H1 (cell line): ENCODE results near the gene HIVEP3. TPM values are rescaled to one million over a fixed set of nuclear protein-coding genes. Genes with fewer than 3 reads are reported as not detected.

Source experiments
- CTCF ChIA-PET: fragments of 300-600 bp; sonication (Branson Sonifier 250); formaldehyde crosslinking; loops from one replicate; lab custom pipeline; 2021; ENCODE audit not compliant: partially characterized antibody; lab: Charles Lee
- POLR2A ChIA-PET: fragments of 300-600 bp; sonication (Branson Sonifier 250); formaldehyde crosslinking; loops from one replicate; lab custom pipeline; 2021; ENCODE audit warnings: inconsistent platforms; ENCODE audit not compliant: partially characterized antibody; lab: Charles Lee
- DNase-seq, 2 experiments: peaks; one replicate each; pipeline versions ENCODE4 v3.0.0 to v3.0.0-alpha.2; 2010 to 2022; ENCODE audit warnings: low spot score in 2 of 2, low read depth in 1 of 2, mixed read lengths in 1 of 2
- FAIRE-seq: peaks from 2 replicates; lab custom pipeline; 2011; peaks lifted over from hg19 to GRCh38; lab: Jason Lieb, UNC
- H2AFZ ChIP-seq: 2 replicates; pipeline ENCODE4 v1.8.1; 2012; ENCODE audit warnings: low read length, inconsistent platforms
- H2AK5ac ChIP-seq: 2 replicates; pipeline ENCODE4 v1.6.1; 2013; ENCODE audit warnings: low read depth, low read length
- H2BK120ac ChIP-seq: replicated peaks from 2 replicates; pipeline ENCODE3; 2013; ENCODE audit warnings: low read depth, low read length, inconsistent platforms
- H2BK12ac ChIP-seq: 2 replicates; pipeline ENCODE4 v1.6.1; 2013; ENCODE audit warnings: low read depth, low read length
- H2BK15ac ChIP-seq: 2 replicates; pipeline ENCODE4 v1.6.1; 2013; ENCODE audit warnings: low read length
- H2BK20ac ChIP-seq: 2 replicates; pipeline ENCODE4 v1.6.1; 2013; ENCODE audit warnings: low read length
- H2BK5ac ChIP-seq: 2 replicates; pipeline ENCODE4 v1.6.1; 2013; ENCODE audit warnings: low read depth, low read length
- H3K14ac ChIP-seq: 2 replicates; pipeline ENCODE4 v1.6.1; 2013; ENCODE audit warnings: inconsistent platforms; ENCODE audit not compliant: insufficient read length
- H3K18ac ChIP-seq: 2 replicates; pipeline ENCODE4 v1.6.1; 2013; ENCODE audit warnings: low read length; ENCODE audit errors: extremely low read depth
- H3K23ac ChIP-seq: 2 replicates; pipeline ENCODE4 v1.6.1; 2013; ENCODE audit warnings: inconsistent platforms; ENCODE audit not compliant: insufficient read length
- H3K23me2 ChIP-seq: 2 replicates; pipeline ENCODE4 v1.6.1; 2013; ENCODE audit warnings: low read depth, low read length
- H3K27ac ChIP-seq: 2 replicates; pipeline ENCODE4 v1.6.1; 2011; ENCODE audit warnings: low read depth, low read length, inconsistent platforms
- H3K27me3 ChIP-seq, 4 experiments: replicated peaks in 1 of 4; 1 replicate in 1 of 4; 2 replicates in 3 of 4; pipeline versions ENCODE4 v1.6.1 to v1.8.1; 2011 to 2013; ENCODE audit warnings: low read length in 3 of 4, mild to moderate bottlenecking in 3 of 4, inconsistent platforms in 2 of 4, mixed read lengths in 2 of 4, moderate library complexity in 1 of 4; ENCODE audit not compliant: control insufficient read depth in 3 of 4, insufficient read depth in 3 of 4; ENCODE audit errors: extremely low read depth in 1 of 4
- H3K36me3 ChIP-seq, 4 experiments: 2 replicates each; pipeline versions ENCODE4 v1.6.1 to v1.8.1; 2011 to 2013; ENCODE audit warnings: mild to moderate bottlenecking in 4 of 4, low read length in 3 of 4, moderate library complexity in 2 of 4, control low read depth in 1 of 4, inconsistent platforms in 1 of 4; ENCODE audit not compliant: insufficient read depth in 4 of 4, control insufficient read depth in 2 of 4
- H3K4ac ChIP-seq: replicated peaks from 2 replicates; pipeline ENCODE3; 2013; ENCODE audit warnings: low read length, low read depth, mixed read lengths, inconsistent platforms; ENCODE audit not compliant: insufficient read length
- H3K4me1 ChIP-seq, 4 experiments: replicated peaks in 1 of 4; 1 replicate in 1 of 4; 2 replicates in 3 of 4; pipeline versions ENCODE4 v1.6.1 to v1.8.1; 2011 to 2013; ENCODE audit warnings: low read length in 3 of 4, inconsistent platforms in 2 of 4, mixed read lengths in 1 of 4; ENCODE audit not compliant: insufficient read depth in 4 of 4, control insufficient read depth in 3 of 4
- H3K4me2 ChIP-seq, 2 experiments: 2 replicates each; pipeline versions ENCODE4 v1.6.1 to v1.8.1; 2011 to 2013; ENCODE audit warnings: low read depth in 2 of 2, low read length in 2 of 2, control low read depth in 1 of 2, inconsistent platforms in 1 of 2, mild to moderate bottlenecking in 1 of 2; ENCODE audit not compliant: insufficient read depth in 1 of 2
- H3K4me3 ChIP-seq, 4 experiments: fragments of 200-600, 300-600 bp in 1 of 4; sonication (generic), shearing (Covaris generic), sonication (Bioruptor Twin) in 1 of 4; 2 replicates each; pipeline versions ENCODE4 v1.5.1 to v1.8.1; 2011 to 2016; ENCODE audit warnings: low read length in 4 of 4, low read depth in 3 of 4, control low read depth in 2 of 4, inconsistent platforms in 2 of 4, mild to moderate bottlenecking in 2 of 4, mixed read lengths in 1 of 4, moderate library complexity in 1 of 4; ENCODE audit not compliant: insufficient read depth in 2 of 4; ENCODE audit errors: extremely low read depth in 1 of 4
- H3K56ac ChIP-seq: replicated peaks from 2 replicates; pipeline ENCODE3; 2013; ENCODE audit warnings: low read depth, mild to moderate bottlenecking, mixed read lengths, low read length, inconsistent platforms; ENCODE audit not compliant: insufficient read length
- H3K79me1 ChIP-seq: 2 replicates; pipeline ENCODE4 v1.6.1; 2013; ENCODE audit warnings: low read depth, low read length, control low read depth
- H3K79me2 ChIP-seq, 2 experiments: 2 replicates each; pipeline versions ENCODE4 v1.6.1 to v1.8.1; 2012 to 2013; ENCODE audit warnings: low read length in 2 of 2, mild to moderate bottlenecking in 2 of 2, inconsistent platforms in 1 of 2; ENCODE audit not compliant: insufficient read depth in 2 of 2, control insufficient read depth in 1 of 2
- H3K9ac ChIP-seq, 4 experiments: replicated peaks in 1 of 4; 1 replicate in 1 of 4; 2 replicates in 3 of 4; pipeline versions ENCODE4 v1.6.1 to v1.8.1; 2011 to 2013; ENCODE audit warnings: low read depth in 3 of 4, low read length in 3 of 4, control low read depth in 2 of 4, mild to moderate bottlenecking in 2 of 4, moderate library complexity in 2 of 4, inconsistent platforms in 1 of 4; ENCODE audit errors: extremely low read depth in 1 of 4
- H3K9me3 ChIP-seq, 2 experiments: 2 replicates each; pipeline versions ENCODE4 v1.6.1 to v1.8.1; 2012 to 2013; ENCODE audit warnings: mild to moderate bottlenecking in 2 of 2, moderate library complexity in 2 of 2, control low read depth in 1 of 2, inconsistent platforms in 1 of 2, low read depth in 1 of 2, low read length in 1 of 2, mixed read lengths in 1 of 2; ENCODE audit not compliant: insufficient read depth in 2 of 2
- H4K20me1 ChIP-seq, 2 experiments: replicated peaks in 1 of 2; 2 replicates each; pipeline versions ENCODE3 to v1.8.1; 2011 to 2013; ENCODE audit warnings: inconsistent platforms in 2 of 2, low read length in 2 of 2, mild to moderate bottlenecking in 1 of 2; ENCODE audit not compliant: insufficient read depth in 2 of 2, control insufficient read depth in 1 of 2
- H4K5ac ChIP-seq: 2 replicates; pipeline ENCODE4 v1.6.1; 2013; ENCODE audit warnings: low read length, low read depth, mixed read lengths, inconsistent platforms; ENCODE audit not compliant: insufficient read length
- H4K8ac ChIP-seq: 2 replicates; pipeline ENCODE4 v1.8.0; 2013; ENCODE audit warnings: mild to moderate bottlenecking, moderate library complexity, low read length, inconsistent platforms; ENCODE audit not compliant: insufficient read depth; ENCODE audit errors: extremely low read depth
- H4K91ac ChIP-seq: replicated peaks from 2 replicates; pipeline ENCODE3; 2013; ENCODE audit warnings: low read length, mixed read lengths, inconsistent platforms; ENCODE audit not compliant: insufficient read length
- ATF3 ChIP-seq: IDR thresholded peaks from 2 replicates; pipeline ENCODE4 v1.6.1; 2011; ENCODE audit warnings: low read depth, mild to moderate bottlenecking, low read length; ENCODE audit not compliant: insufficient read depth
- CBX8 ChIP-seq: fragments of 300-800, 300-1000 bp; sonication (generic); IDR thresholded peaks from 2 replicates; pipeline ENCODE4 v1.7.1; 2016; ENCODE audit warnings: low read depth, low read length, borderline replicate concordance
- CTBP2 ChIP-seq: IDR thresholded peaks from 2 replicates; pipeline ENCODE4 v1.7.0; 2011; ENCODE audit warnings: borderline replicate concordance, mild to moderate bottlenecking, moderate library complexity, mixed read lengths, low read length; ENCODE audit not compliant: insufficient read depth, insufficient read length
- E2F6 ChIP-seq: IDR thresholded peaks from 2 replicates; pipeline ENCODE4 v1.6.1; 2012; ENCODE audit warnings: inconsistent platforms
- EP300 ChIP-seq, 2 experiments: IDR thresholded peaks; 1 replicate in 1 of 2; 2 replicates in 1 of 2; pipeline ENCODE4 v1.6.1; 2011 to 2012; ENCODE audit warnings: low read depth in 2 of 2, low read length in 2 of 2, mild to moderate bottlenecking in 2 of 2, borderline replicate concordance in 1 of 2, inconsistent platforms in 1 of 2, moderate library complexity in 1 of 2
- KDM5A ChIP-seq: fragments of 200-600 bp; IDR thresholded peaks from 2 replicates; pipeline ENCODE4 v1.7.1; 2012; ENCODE audit warnings: mild to moderate bottlenecking, low read length, inconsistent platforms, mixed read lengths
- MAFK ChIP-seq: IDR thresholded peaks from 2 replicates; pipeline ENCODE4 v1.6.1; 2012; ENCODE audit warnings: low read depth, mild to moderate bottlenecking, improper control_type of control experiment, low read length
- PHF8 ChIP-seq: fragments of 200-600 bp; sonication (generic); conservative IDR thresholded peaks from 2 replicates; pipeline ENCODE4 v1.7.1; 2012; ENCODE audit warnings: low read depth, mild to moderate bottlenecking, inconsistent platforms, low read length, moderate library complexity
- RAD21 ChIP-seq, 2 experiments: IDR thresholded peaks in 1 of 2; conservative IDR thresholded peaks in 1 of 2; 2 replicates each; pipeline ENCODE4 v1.6.1; 2011; ENCODE audit warnings: low read depth in 2 of 2, low read length in 2 of 2, improper control_type of control experiment in 1 of 2, inconsistent platforms in 1 of 2, mild to moderate bottlenecking in 1 of 2, moderate library complexity in 1 of 2
- RFX5 ChIP-seq: IDR thresholded peaks from 2 replicates; pipeline ENCODE4 v1.6.1; 2011; ENCODE audit warnings: low read depth, low read length, improper control_type of control experiment, borderline replicate concordance
- SP4 ChIP-seq: IDR thresholded peaks from 2 replicates; pipeline ENCODE4 v1.6.1; 2012; ENCODE audit warnings: low read length, inconsistent platforms
- WGBS, 2 experiments: shearing (Covaris generic) in 1 of 2; methylation state at CpG; one replicate each; pipeline versions ENCODE4 v1.1.6 to v1.1.7; 2013 to 2015; ENCODE audit warnings: low lambda C conversion rate in 2 of 2, mixed read lengths in 2 of 2, inconsistent platforms in 1 of 2, low coverage in 1 of 2, missing lambda C conversion rate in 1 of 2; ENCODE audit not compliant: insufficient replicate concordance in 2 of 2, insufficient coverage in 1 of 2, insufficient read length in 1 of 2; ENCODE audit errors: extremely low coverage in 1 of 2, missing lambda C conversion rate in 1 of 2; 5-methylcytosine and 5-hydroxymethylcytosine counted together
- polyA plus RNA-seq, 7 experiments: library from polyadenylated mRNA; depleted of rRNA in 3 of 7; stranded (reverse) in 5 of 7; unstranded in 2 of 7; fragments of >200 nt in 5 of 7; fragments of 200-250 nt in 2 of 7; gene quantifications; 1 replicate in 5 of 7; 2 replicates in 1 of 7; 4 replicates in 1 of 7; pipeline versions ENCODE4 v1.2.1 to v1.2.3, GENCODE V29; 2011 to 2013; ENCODE audit warnings: missing spikeins in 2 of 7, mixed read lengths in 2 of 7
- total RNA-seq: library from RNA; stranded (reverse); fragmentation: NEBNext Ultra II Directional; extraction: Animal tissue kit (Norgen Biotek cat#: 25700); gene quantifications from 2 replicates; pipeline ENCODE4 v1.2.1, GENCODE V29; 2021

Gene HIVEP3
- total and polyA plus RNA-seq, 2 of the 8 experiments (the other 6 are each of a cell fraction or from before 2014, with no cell fraction given), result 0.24 to 0.69 TPM

GRCh38 chr1:41789661-41790330, 128.9 kb downstream of the HIVEP3 start:
- no peak overlapping the region for H4K91ac ChIP-seq
- no peak for TF ChIP-seq E2F6
- no peak for TF ChIP-seq SP4
- TF ChIP-seq PHF8, result no peak
- no peak for TF ChIP-seq MAFK
- TF ChIP-seq CTBP2, result no peak
- TF ChIP-seq RAD21 (IDR thresholded peaks at IDR 0.05 in 1 of 2, conservative IDR thresholded peaks at IDR 0.05 in 1 of 2; ENCODE audit: low read depth in 2 of 2, low read length in 2 of 2), result no peak
- TF ChIP-seq RFX5, result no peak
- no peak for TF ChIP-seq KDM5A
- no peak for TF ChIP-seq CBX8
- TF ChIP-seq EP300 (IDR thresholded peaks at IDR 0.05; ENCODE audit: borderline replicate concordance in 1 of 2, low read depth in 2 of 2, low read length in 2 of 2), result no peak
- TF ChIP-seq ATF3, result no peak

More at GRCh38 chr1:41789661-41790330, 128.9 kb downstream of the HIVEP3 start:
- Histone ChIP-seq H3K18ac (no peak overlapping the region), H3K9me3 (no peaks in the 10 kb centered on the region), H2BK15ac (no peak overlapping the region), H2BK120ac (no peak overlapping the region), H2AFZ (no peak overlapping the region), H2BK12ac (no peak overlapping the region), H3K4me2 (no peak overlapping the region), H3K4me3 (no peak overlapping the region), H3K23me2 (no peaks in the 10 kb centered on the region; the same call in 1 of the 2 replicates), H3K79me1 (no peaks in the 10 kb centered on the region), H3K27ac (no peak overlapping the region), H2BK20ac (no peak overlapping the region), H3K9ac (no peak overlapping the region), H3K14ac (no peak overlapping the region), H3K23ac (no peak overlapping the region), H3K36me3 (no peaks in the 10 kb centered on the region), H3K79me2 (no peaks in the 10 kb centered on the region), H4K8ac (no peak overlapping the region), H3K4me1 (no peaks in the 10 kb centered on the region; a peak in 1 of 7 replicates), H4K5ac (no peak overlapping the region), H4K20me1 (no peaks in the 10 kb centered on the region), H3K4ac (no peak overlapping the region), H2AK5ac (no peak overlapping the region), H3K27me3 (no peaks in the 10 kb centered on the region; a peak in 1 of 7 replicates), H2BK5ac (no peak overlapping the region), H3K56ac (no peak overlapping the region)
- DNase-seq (no peak), FAIRE-seq (no peak)
- POLR2A ChIA-PET, result no interaction called here
- 91% methylated on average over 3 of the region's 3 CpGs; no CpG with 5 or more reads in 1 of the 2 experiments for WGBS, 2 experiments
- CTCF ChIA-PET, result interaction anchor here (0.7 to 1.6 kb wide), 3 partner anchors 10 to 216 kb away, joined by 3 to 7 read pairs (median 3); partner anchors contain the start of gene HIVEP3
